Adrenal gland (tissue), 5 donors: ENCODE data around the gene TSC22D4.

Source experiments
- POLR2A ChIP-seq, 2 donors: fragments of 450-650 bp; IDR thresholded peaks; one replicate each; pipeline ENCODE4 v1.6.1; 2017; ENCODE audit warnings: antibody characterized with exemption in 2 of 2, mild to moderate bottlenecking in 2 of 2, moderate library complexity in 1 of 2
- TF ChIP-seq, protein P1 (sequence below), 6 experiments: fragments of 450-650 bp in 4 of 6; fragments of 200-600 bp in 2 of 6; sonication (generic) in 1 of 6; IDR thresholded peaks; 1 replicate in 5 of 6; 2 replicates in 1 of 6; pipeline versions ENCODE4 v1.5.1 to v1.8.0; 2016 to 2021; ENCODE audit warnings: antibody characterized with exemption in 6 of 6, mild to moderate bottlenecking in 2 of 6, moderate library complexity in 1 of 6
- donor health status: DM: no; HTN: no; CAD: no.

DNA sequence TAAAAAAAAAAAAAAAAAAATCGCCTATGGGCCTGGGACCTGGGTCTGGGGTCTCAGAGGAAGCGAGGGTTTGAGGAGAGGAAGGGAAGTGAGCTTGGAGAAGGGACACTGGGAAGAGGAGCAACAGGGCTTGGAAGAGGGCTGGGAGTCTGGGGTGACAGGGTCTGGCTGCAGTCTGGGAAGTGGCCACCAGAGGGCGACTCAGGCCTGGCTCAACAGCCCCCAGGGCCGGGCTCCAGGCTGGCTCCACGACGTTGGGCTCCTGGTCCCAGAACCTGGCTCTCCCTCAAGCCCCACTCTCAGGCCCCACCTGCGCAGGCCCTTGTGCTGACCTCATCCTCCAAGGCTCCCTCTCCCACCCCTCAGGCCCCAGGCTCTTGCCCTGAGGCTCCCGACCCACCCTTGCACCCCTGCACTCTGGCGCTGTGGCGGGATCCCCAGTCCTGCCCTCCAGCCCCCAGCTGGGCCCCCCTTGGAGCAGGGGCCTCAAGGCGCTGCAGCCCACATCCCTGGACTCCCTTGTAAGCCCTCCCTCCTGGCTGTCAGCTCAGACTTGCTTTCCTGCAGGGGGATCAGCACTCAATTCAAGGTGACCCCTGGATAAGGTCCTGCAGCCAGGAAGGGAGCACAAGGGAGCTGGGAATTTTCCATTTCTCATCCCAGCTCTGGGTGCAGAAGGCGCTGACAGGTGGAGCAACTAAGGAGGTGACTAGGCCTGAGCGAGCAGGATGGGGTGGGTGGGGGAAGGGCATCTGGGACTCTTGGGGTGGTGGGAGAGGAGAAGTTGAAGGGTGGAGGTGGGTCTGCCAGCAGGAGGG lies 9.6 kb downstream of the TSC22D4 start:
- TF ChIP-seq POLR2A (IDR thresholded peaks at IDR 0.05), result no peak
- TF ChIP-seq, protein P1, sequence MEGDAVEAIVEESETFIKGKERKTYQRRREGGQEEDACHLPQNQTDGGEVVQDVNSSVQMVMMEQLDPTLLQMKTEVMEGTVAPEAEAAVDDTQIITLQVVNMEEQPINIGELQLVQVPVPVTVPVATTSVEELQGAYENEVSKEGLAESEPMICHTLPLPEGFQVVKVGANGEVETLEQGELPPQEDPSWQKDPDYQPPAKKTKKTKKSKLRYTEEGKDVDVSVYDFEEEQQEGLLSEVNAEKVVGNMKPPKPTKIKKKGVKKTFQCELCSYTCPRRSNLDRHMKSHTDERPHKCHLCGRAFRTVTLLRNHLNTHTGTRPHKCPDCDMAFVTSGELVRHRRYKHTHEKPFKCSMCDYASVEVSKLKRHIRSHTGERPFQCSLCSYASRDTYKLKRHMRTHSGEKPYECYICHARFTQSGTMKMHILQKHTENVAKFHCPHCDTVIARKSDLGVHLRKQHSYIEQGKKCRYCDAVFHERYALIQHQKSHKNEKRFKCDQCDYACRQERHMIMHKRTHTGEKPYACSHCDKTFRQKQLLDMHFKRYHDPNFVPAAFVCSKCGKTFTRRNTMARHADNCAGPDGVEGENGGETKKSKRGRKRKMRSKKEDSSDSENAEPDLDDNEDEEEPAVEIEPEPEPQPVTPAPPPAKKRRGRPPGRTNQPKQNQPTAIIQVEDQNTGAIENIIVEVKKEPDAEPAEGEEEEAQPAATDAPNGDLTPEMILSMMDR (IDR thresholded peaks at IDR 0.05), result peak; percentile 92 to 99 (median 96)
